Measurements from ENCODE around the gene ABHD15.

ABHD15 gene

GRCh38 chr17:29566473-29567303 lies at the start of gene ABHD15:
Gene ABHD15 (minus strand): TSS chr17:29567037. CDS start chr17:29566966, 71 bp downstream.
- peak; percentile 58 for DNase-seq

GRCh38 chr17:29615492-29616299 lies 48.9 kb upstream of the ABHD15 start:
- peak; percentile 88 for DNase-seq

- DNase-seq = peak; percentile 81
Observed at GRCh38 chr17:29615048-29615385, 48.2 kb upstream of the ABHD15 start.

GRCh38 chr17:29614349-29615047 lies 47.7 kb upstream of the ABHD15 start:
- no peak for DNase-seq

GRCh38 chr17:29613856-29614255 lies 47.0 kb upstream of the ABHD15 start:
- no peak for DNase-seq

- peak; percentile 93 for DNase-seq
Observed at GRCh38 chr17:29613352-29613837, 46.6 kb upstream of the ABHD15 start.

- no peak for DNase-seq
Observed at GRCh38 chr17:29612404-29613280, 45.8 kb upstream of the ABHD15 start.

- no peak for DNase-seq
Observed at GRCh38 chr17:29612094-29612403, 45.2 kb upstream of the ABHD15 start.

- no peak for DNase-seq
Observed at GRCh38 chr17:29611351-29612093, 44.7 kb upstream of the ABHD15 start.

GRCh38 chr17:29610395-29610794 lies 43.6 kb upstream of the ABHD15 start:
- DNase-seq = no peak

GRCh38 chr17:29608986-29609385 lies 42.1 kb upstream of the ABHD15 start:
- no peak for DNase-seq

- DNase-seq = no peak
Observed at GRCh38 chr17:29607557-29608195, 40.8 kb upstream of the ABHD15 start.

GRCh38 chr17:29603109-29603674 lies 36.4 kb upstream of the ABHD15 start:
- no peak for DNase-seq

GRCh38 chr17:29597361-29598172 lies 30.7 kb upstream of the ABHD15 start:
- DNase-seq = no peak

- DNase-seq = no peak
Observed at GRCh38 chr17:29596811-29597210, 30.0 kb upstream of the ABHD15 start.

GRCh38 chr17:29595943-29596774 lies 29.3 kb upstream of the ABHD15 start:
- DNase-seq = no peak

GRCh38 chr17:29595107-29595942 lies 28.5 kb upstream of the ABHD15 start:
- DNase-seq = no peak

- DNase-seq = no peak
Observed at GRCh38 chr17:29594519-29595090, 27.8 kb upstream of the ABHD15 start.

All from CD4-positive, alpha-beta T cell treated with Interleukin-17A for 1 hour (primary cell).